ENCODE measurements around the gene MTREX.

GRCh38 chr5:55427157-55427556, 119.4 kb downstream of the MTREX start:
- TF ChIP-seq EZH2phosphoT487 (IDR thresholded peaks at IDR 0.05; ENCODE audit: borderline replicate concordance, low read depth, low read length), result no peak
- TF ChIP-seq, protein P1, sequence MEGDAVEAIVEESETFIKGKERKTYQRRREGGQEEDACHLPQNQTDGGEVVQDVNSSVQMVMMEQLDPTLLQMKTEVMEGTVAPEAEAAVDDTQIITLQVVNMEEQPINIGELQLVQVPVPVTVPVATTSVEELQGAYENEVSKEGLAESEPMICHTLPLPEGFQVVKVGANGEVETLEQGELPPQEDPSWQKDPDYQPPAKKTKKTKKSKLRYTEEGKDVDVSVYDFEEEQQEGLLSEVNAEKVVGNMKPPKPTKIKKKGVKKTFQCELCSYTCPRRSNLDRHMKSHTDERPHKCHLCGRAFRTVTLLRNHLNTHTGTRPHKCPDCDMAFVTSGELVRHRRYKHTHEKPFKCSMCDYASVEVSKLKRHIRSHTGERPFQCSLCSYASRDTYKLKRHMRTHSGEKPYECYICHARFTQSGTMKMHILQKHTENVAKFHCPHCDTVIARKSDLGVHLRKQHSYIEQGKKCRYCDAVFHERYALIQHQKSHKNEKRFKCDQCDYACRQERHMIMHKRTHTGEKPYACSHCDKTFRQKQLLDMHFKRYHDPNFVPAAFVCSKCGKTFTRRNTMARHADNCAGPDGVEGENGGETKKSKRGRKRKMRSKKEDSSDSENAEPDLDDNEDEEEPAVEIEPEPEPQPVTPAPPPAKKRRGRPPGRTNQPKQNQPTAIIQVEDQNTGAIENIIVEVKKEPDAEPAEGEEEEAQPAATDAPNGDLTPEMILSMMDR (conservative IDR thresholded peaks at IDR 0.05; ENCODE audit: low read length), result no peak
